Bronchial epithelial cell (primary cell): Measurements from ENCODE around the gene LGR5. TPM values are rescaled to one million over a fixed set of nuclear protein-coding genes. Genes with fewer than 3 reads are reported as not detected.
"Not testable (repeated sequence)": the region's sequence is repeated elsewhere in the genome, so short reads cannot be mapped to it uniquely, and the experiment has no call there.

Experiments used
- DNase-seq: peaks from one replicate; pipeline ENCODE4 v3.0.0-alpha.2; 2010; ENCODE audit warnings: low read depth
- FAIRE-seq: peaks from 2 replicates; lab custom pipeline; 2011; peaks lifted over from hg19 to GRCh38; lab: Jason Lieb, UNC
- H3K27me3 ChIP-seq: 2 replicates; pipeline ENCODE4 v1.5.1; 2011; ENCODE audit warnings: low read length; ENCODE audit not compliant: control insufficient read depth, insufficient read depth
- H3K36me3 ChIP-seq: 2 replicates; pipeline ENCODE4 v1.5.1; 2011; ENCODE audit warnings: low read length; ENCODE audit not compliant: control insufficient read depth, insufficient read depth
- H3K4me3 ChIP-seq: 2 replicates; pipeline ENCODE4 v1.5.1; 2011; ENCODE audit warnings: mild to moderate bottlenecking, low read depth, low read length, control low read depth
- total RNA-seq: library from RNA; depleted of rRNA; stranded (reverse); fragments of >200 nt; gene quantifications from 2 replicates; pipeline ENCODE4 v1.2.1, GENCODE V29; 2014
- TF ChIP-seq, protein P1 (sequence below): IDR thresholded peaks from 2 replicates; pipeline ENCODE4 v1.5.1; 2011; ENCODE audit warnings: mild to moderate bottlenecking, moderate library complexity, low read length, control low read depth, inconsistent platforms; ENCODE audit not compliant: insufficient read depth, severe bottlenecking

The LGR5 gene
- total RNA-seq, 1 donor from 2014 or later: not detected

DNA sequence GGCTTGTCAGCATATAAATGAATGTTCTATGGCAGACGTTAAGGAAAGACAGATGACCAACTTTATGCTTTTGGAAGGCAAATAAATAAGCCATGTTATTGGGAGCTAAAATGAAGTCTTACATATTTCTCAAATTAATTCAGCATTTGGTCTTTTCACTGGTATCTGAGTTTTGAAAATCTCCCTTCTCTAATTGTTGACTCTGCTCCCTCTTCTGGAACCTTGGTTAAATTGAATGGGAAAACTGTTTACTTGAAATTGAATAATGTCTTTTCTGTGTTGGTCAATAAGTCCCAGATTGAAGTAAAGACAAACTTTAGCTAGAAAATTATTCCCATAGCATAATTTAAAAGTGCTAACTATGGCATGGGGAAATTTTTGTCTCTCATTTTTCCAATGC lies 38.7 kb downstream of the LGR5 start:
- TF ChIP-seq, protein P1, sequence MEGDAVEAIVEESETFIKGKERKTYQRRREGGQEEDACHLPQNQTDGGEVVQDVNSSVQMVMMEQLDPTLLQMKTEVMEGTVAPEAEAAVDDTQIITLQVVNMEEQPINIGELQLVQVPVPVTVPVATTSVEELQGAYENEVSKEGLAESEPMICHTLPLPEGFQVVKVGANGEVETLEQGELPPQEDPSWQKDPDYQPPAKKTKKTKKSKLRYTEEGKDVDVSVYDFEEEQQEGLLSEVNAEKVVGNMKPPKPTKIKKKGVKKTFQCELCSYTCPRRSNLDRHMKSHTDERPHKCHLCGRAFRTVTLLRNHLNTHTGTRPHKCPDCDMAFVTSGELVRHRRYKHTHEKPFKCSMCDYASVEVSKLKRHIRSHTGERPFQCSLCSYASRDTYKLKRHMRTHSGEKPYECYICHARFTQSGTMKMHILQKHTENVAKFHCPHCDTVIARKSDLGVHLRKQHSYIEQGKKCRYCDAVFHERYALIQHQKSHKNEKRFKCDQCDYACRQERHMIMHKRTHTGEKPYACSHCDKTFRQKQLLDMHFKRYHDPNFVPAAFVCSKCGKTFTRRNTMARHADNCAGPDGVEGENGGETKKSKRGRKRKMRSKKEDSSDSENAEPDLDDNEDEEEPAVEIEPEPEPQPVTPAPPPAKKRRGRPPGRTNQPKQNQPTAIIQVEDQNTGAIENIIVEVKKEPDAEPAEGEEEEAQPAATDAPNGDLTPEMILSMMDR: no peak
- DNase-seq (no peak), FAIRE-seq (no peak)
- H3K36me3 ChIP-seq: no peaks in the 10 kb centered on the region
- H3K27me3 ChIP-seq: no peaks in the 10 kb centered on the region
- no peak overlapping the region for H3K4me3 ChIP-seq

DNA sequence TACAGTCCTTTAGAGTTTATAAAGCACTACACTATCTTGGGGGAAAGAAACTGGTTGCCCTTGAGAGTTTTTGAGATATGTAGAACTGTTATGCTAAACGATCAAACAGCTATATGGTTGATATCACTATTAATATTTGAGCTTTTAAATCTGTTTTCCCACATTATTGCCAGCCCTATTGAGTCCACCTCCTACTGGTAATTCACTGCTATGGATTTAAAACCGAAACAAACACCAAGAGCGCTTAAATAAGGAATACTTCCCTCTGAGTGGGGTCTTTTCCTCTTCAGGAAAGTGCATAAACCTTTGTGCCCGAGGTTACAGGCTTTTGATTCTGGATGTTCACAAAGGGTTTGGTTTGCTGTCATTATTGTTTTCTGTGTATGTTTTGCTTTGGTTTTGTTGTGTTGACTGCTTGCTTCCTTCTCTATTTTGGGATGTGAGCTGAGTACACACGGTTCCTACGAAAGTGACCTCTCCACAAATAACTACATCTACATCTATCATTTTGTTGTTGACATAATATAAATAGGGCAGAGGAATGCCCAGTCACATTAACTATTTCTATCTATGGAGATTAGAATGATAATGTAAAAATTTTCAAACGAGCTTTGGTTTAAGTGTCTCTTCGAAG lies 44.8 kb downstream of the LGR5 start:
- no peaks in the 10 kb centered on the region for H3K36me3 ChIP-seq
- DNase-seq (no peak), FAIRE-seq (no peak)
- H3K4me3 ChIP-seq: no peak overlapping the region
- TF ChIP-seq, protein P1: no peak
- no peaks in the 10 kb centered on the region for H3K27me3 ChIP-seq

DNA sequence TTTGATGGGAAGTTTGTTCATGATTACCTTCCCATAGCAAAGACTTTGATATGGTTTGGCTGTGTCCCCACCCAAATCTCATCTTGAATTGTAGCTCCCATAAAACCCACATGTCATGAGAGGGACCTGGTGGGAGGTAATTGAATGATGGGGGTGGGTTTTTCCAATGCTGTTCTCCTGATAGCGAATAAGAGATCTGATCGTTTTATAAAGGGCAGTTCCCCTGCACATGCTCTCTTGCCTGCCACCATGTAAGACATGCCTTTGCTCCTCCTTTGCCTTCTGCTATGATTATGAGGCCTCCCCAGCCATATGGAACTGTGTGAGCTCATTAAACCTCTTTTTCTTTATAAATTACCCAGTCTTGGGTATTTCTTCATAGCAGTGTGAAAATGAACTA lies 51.2 kb downstream of the LGR5 start:
- DNase-seq, H3K4me3 ChIP-seq, FAIRE-seq, H3K27me3 ChIP-seq, H3K36me3 ChIP-seq: not testable (repeated sequence)

DNA sequence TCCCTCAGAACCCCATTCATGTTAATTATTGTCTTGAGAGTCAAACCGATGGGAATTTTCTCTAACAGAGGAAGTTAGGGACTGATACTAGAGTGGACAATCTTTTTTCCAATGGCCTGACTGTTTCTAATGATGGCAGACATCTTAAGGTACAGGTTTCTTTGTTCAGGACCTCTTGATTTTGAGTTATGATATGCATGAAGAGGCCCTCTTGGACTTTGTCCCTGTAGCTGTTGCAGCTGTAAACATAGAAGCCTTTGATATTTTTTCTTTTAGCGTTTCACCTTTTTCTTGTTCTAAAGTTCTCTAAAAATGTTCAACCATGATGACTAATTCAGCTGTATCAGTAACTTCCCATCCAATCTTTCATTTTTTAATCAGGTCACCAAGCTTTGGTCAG lies 53.0 kb downstream of the LGR5 start:
- Histone ChIP-seq H3K27me3 (no peaks in the 10 kb centered on the region), H3K4me3 (no peak overlapping the region), H3K36me3 (no peaks in the 10 kb centered on the region)
- TF ChIP-seq, protein P1: no peak
- FAIRE-seq (no peak), DNase-seq (no peak)

DNA sequence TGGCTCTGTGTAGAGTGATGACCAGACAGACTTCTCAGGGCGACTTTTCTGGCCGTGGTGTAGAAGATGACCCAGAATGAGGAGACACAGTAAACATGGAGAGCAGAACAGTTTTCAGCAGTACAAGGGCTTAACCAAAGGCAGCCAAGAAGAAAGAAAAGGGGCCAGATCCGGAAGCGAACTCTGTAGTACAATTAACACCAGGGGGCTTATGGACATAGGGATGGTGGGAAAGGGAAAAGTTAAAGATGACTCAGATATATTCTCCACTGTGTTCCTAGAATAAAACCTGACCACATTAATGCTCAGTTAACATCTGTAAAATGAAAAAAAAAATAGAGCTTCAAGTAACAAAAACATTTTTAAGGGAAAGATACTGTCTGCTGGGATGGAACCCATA lies 60.2 kb downstream of the LGR5 start:
- DNase-seq (no peak), FAIRE-seq (no peak)
- Histone ChIP-seq H3K36me3 (no peaks in the 10 kb centered on the region), H3K4me3 (no peak overlapping the region), H3K27me3 (no peaks in the 10 kb centered on the region)
- TF ChIP-seq, protein P1: no peak

DNA sequence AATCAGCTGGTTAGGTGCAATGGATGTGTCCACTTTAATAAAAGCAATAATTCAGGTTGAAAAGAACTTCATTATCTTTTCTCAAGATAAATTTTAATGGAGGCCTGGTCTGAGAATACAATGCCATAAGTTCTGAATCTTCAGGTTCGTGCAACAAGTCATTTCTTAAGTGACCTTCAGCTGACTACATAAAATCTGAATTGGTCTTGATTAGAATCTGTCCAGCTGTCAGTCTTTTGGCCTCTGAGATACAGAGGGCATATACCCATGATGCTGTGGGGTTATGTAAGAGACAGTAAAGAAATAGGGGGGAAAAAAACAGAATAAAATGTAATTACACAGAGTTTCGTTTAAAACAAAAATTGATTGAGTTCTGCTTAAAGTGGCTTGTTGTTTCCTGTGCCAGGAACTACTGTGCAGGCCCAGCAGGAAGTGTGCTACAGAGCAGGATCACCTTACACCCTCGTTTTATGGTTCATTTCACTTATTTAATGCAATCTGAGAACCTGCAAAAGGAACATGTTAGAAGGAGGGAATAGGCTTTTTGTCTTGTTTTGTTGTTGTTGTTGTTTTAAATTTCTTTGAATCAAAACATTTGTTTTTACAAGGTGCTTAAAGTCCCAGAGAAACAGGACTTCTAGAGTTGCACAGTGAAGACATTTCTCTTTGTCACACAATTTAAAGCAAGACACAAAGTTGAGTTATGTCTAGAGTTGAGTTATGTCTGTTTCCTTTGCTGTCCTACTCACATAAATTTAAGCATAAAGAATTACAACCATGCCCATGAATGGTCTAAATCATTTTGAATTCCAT lies 64.2 kb downstream of the LGR5 start:
- TF ChIP-seq, protein P1: no peak
- Histone ChIP-seq H3K4me3 (no peak overlapping the region), H3K27me3 (no peaks in the 10 kb centered on the region), H3K36me3 (no peaks in the 10 kb centered on the region)
- FAIRE-seq (no peak), DNase-seq (no peak)
